H1 (cell line): ENCODE measurements around the gene COA4. TPM values are rescaled to one million over a fixed set of nuclear protein-coding genes. Genes with fewer than 3 reads are reported as not detected.
A peak's percentile ranks its signal among the peaks of the same experiment; 100 is the strongest.
"Not testable (repeated sequence)": the region's sequence is repeated elsewhere in the genome, so short reads cannot be mapped to it uniquely, and the experiment has no call there.

Source experiments
- CTCF ChIA-PET: fragments of 300-600 bp; sonication (Branson Sonifier 250); formaldehyde crosslinking; loops from one replicate; lab custom pipeline; 2021; ENCODE audit not compliant: partially characterized antibody; lab: Charles Lee
- POLR2A ChIA-PET: fragments of 300-600 bp; sonication (Branson Sonifier 250); formaldehyde crosslinking; loops from one replicate; lab custom pipeline; 2021; ENCODE audit warnings: inconsistent platforms; ENCODE audit not compliant: partially characterized antibody; lab: Charles Lee
- DNase-seq, 2 experiments: peaks; one replicate each; pipeline versions ENCODE4 v3.0.0 to v3.0.0-alpha.2; 2010 to 2022; ENCODE audit warnings: low spot score in 2 of 2, low read depth in 1 of 2, mixed read lengths in 1 of 2
- FAIRE-seq: peaks from 2 replicates; lab custom pipeline; 2011; peaks lifted over from hg19 to GRCh38; lab: Jason Lieb, UNC
- H2AFZ ChIP-seq: 2 replicates; pipeline ENCODE4 v1.8.1; 2012; ENCODE audit warnings: low read length, inconsistent platforms
- H2AK5ac ChIP-seq: 2 replicates; pipeline ENCODE4 v1.6.1; 2013; ENCODE audit warnings: low read depth, low read length
- H2BK120ac ChIP-seq: replicated peaks from 2 replicates; pipeline ENCODE3; 2013; ENCODE audit warnings: low read depth, low read length, inconsistent platforms
- H2BK12ac ChIP-seq: 2 replicates; pipeline ENCODE4 v1.6.1; 2013; ENCODE audit warnings: low read depth, low read length
- H2BK15ac ChIP-seq: 2 replicates; pipeline ENCODE4 v1.6.1; 2013; ENCODE audit warnings: low read length
- H2BK20ac ChIP-seq: 2 replicates; pipeline ENCODE4 v1.6.1; 2013; ENCODE audit warnings: low read length
- H2BK5ac ChIP-seq: 2 replicates; pipeline ENCODE4 v1.6.1; 2013; ENCODE audit warnings: low read depth, low read length
- H3K14ac ChIP-seq: 2 replicates; pipeline ENCODE4 v1.6.1; 2013; ENCODE audit warnings: inconsistent platforms; ENCODE audit not compliant: insufficient read length
- H3K18ac ChIP-seq: 2 replicates; pipeline ENCODE4 v1.6.1; 2013; ENCODE audit warnings: low read length; ENCODE audit errors: extremely low read depth
- H3K23ac ChIP-seq: 2 replicates; pipeline ENCODE4 v1.6.1; 2013; ENCODE audit warnings: inconsistent platforms; ENCODE audit not compliant: insufficient read length
- H3K23me2 ChIP-seq: 2 replicates; pipeline ENCODE4 v1.6.1; 2013; ENCODE audit warnings: low read depth, low read length
- H3K27ac ChIP-seq: 2 replicates; pipeline ENCODE4 v1.6.1; 2011; ENCODE audit warnings: low read depth, low read length, inconsistent platforms
- H3K27me3 ChIP-seq, 4 experiments: replicated peaks in 1 of 4; 1 replicate in 1 of 4; 2 replicates in 3 of 4; pipeline versions ENCODE4 v1.6.1 to v1.8.1; 2011 to 2013; ENCODE audit warnings: low read length in 3 of 4, mild to moderate bottlenecking in 3 of 4, inconsistent platforms in 2 of 4, mixed read lengths in 2 of 4, moderate library complexity in 1 of 4; ENCODE audit not compliant: control insufficient read depth in 3 of 4, insufficient read depth in 3 of 4; ENCODE audit errors: extremely low read depth in 1 of 4
- H3K36me3 ChIP-seq, 4 experiments: 2 replicates each; pipeline versions ENCODE4 v1.6.1 to v1.8.1; 2011 to 2013; ENCODE audit warnings: mild to moderate bottlenecking in 4 of 4, low read length in 3 of 4, moderate library complexity in 2 of 4, control low read depth in 1 of 4, inconsistent platforms in 1 of 4; ENCODE audit not compliant: insufficient read depth in 4 of 4, control insufficient read depth in 2 of 4
- H3K4ac ChIP-seq: replicated peaks from 2 replicates; pipeline ENCODE3; 2013; ENCODE audit warnings: low read length, low read depth, mixed read lengths, inconsistent platforms; ENCODE audit not compliant: insufficient read length
- H3K4me1 ChIP-seq, 4 experiments: replicated peaks in 1 of 4; 1 replicate in 1 of 4; 2 replicates in 3 of 4; pipeline versions ENCODE4 v1.6.1 to v1.8.1; 2011 to 2013; ENCODE audit warnings: low read length in 3 of 4, inconsistent platforms in 2 of 4, mixed read lengths in 1 of 4; ENCODE audit not compliant: insufficient read depth in 4 of 4, control insufficient read depth in 3 of 4
- H3K4me2 ChIP-seq, 2 experiments: 2 replicates each; pipeline versions ENCODE4 v1.6.1 to v1.8.1; 2011 to 2013; ENCODE audit warnings: low read depth in 2 of 2, low read length in 2 of 2, control low read depth in 1 of 2, inconsistent platforms in 1 of 2, mild to moderate bottlenecking in 1 of 2; ENCODE audit not compliant: insufficient read depth in 1 of 2
- H3K4me3 ChIP-seq, 4 experiments: fragments of 200-600, 300-600 bp in 1 of 4; sonication (generic), shearing (Covaris generic), sonication (Bioruptor Twin) in 1 of 4; 2 replicates each; pipeline versions ENCODE4 v1.5.1 to v1.8.1; 2011 to 2016; ENCODE audit warnings: low read length in 4 of 4, low read depth in 3 of 4, control low read depth in 2 of 4, inconsistent platforms in 2 of 4, mild to moderate bottlenecking in 2 of 4, mixed read lengths in 1 of 4, moderate library complexity in 1 of 4; ENCODE audit not compliant: insufficient read depth in 2 of 4; ENCODE audit errors: extremely low read depth in 1 of 4
- H3K56ac ChIP-seq: replicated peaks from 2 replicates; pipeline ENCODE3; 2013; ENCODE audit warnings: low read depth, mild to moderate bottlenecking, mixed read lengths, low read length, inconsistent platforms; ENCODE audit not compliant: insufficient read length
- H3K79me1 ChIP-seq: 2 replicates; pipeline ENCODE4 v1.6.1; 2013; ENCODE audit warnings: low read depth, low read length, control low read depth
- H3K79me2 ChIP-seq, 2 experiments: 2 replicates each; pipeline versions ENCODE4 v1.6.1 to v1.8.1; 2012 to 2013; ENCODE audit warnings: low read length in 2 of 2, mild to moderate bottlenecking in 2 of 2, inconsistent platforms in 1 of 2; ENCODE audit not compliant: insufficient read depth in 2 of 2, control insufficient read depth in 1 of 2
- H3K9ac ChIP-seq, 4 experiments: replicated peaks in 1 of 4; 1 replicate in 1 of 4; 2 replicates in 3 of 4; pipeline versions ENCODE4 v1.6.1 to v1.8.1; 2011 to 2013; ENCODE audit warnings: low read depth in 3 of 4, low read length in 3 of 4, control low read depth in 2 of 4, mild to moderate bottlenecking in 2 of 4, moderate library complexity in 2 of 4, inconsistent platforms in 1 of 4; ENCODE audit errors: extremely low read depth in 1 of 4
- H3K9me3 ChIP-seq, 2 experiments: 2 replicates each; pipeline versions ENCODE4 v1.6.1 to v1.8.1; 2012 to 2013; ENCODE audit warnings: mild to moderate bottlenecking in 2 of 2, moderate library complexity in 2 of 2, control low read depth in 1 of 2, inconsistent platforms in 1 of 2, low read depth in 1 of 2, low read length in 1 of 2, mixed read lengths in 1 of 2; ENCODE audit not compliant: insufficient read depth in 2 of 2
- H4K20me1 ChIP-seq, 2 experiments: replicated peaks in 1 of 2; 2 replicates each; pipeline versions ENCODE3 to v1.8.1; 2011 to 2013; ENCODE audit warnings: inconsistent platforms in 2 of 2, low read length in 2 of 2, mild to moderate bottlenecking in 1 of 2; ENCODE audit not compliant: insufficient read depth in 2 of 2, control insufficient read depth in 1 of 2
- H4K5ac ChIP-seq: 2 replicates; pipeline ENCODE4 v1.6.1; 2013; ENCODE audit warnings: low read length, low read depth, mixed read lengths, inconsistent platforms; ENCODE audit not compliant: insufficient read length
- H4K8ac ChIP-seq: 2 replicates; pipeline ENCODE4 v1.8.0; 2013; ENCODE audit warnings: mild to moderate bottlenecking, moderate library complexity, low read length, inconsistent platforms; ENCODE audit not compliant: insufficient read depth; ENCODE audit errors: extremely low read depth
- H4K91ac ChIP-seq: replicated peaks from 2 replicates; pipeline ENCODE3; 2013; ENCODE audit warnings: low read length, mixed read lengths, inconsistent platforms; ENCODE audit not compliant: insufficient read length
- TEAD4 ChIP-seq: IDR thresholded peaks from 2 replicates; pipeline ENCODE4 v1.6.1; 2012; ENCODE audit warnings: low read depth, low read length, inconsistent platforms, mixed read lengths
- WGBS, 2 experiments: shearing (Covaris generic) in 1 of 2; methylation state at CpG; one replicate each; pipeline versions ENCODE4 v1.1.6 to v1.1.7; 2013 to 2015; ENCODE audit warnings: low lambda C conversion rate in 2 of 2, mixed read lengths in 2 of 2, inconsistent platforms in 1 of 2, low coverage in 1 of 2, missing lambda C conversion rate in 1 of 2; ENCODE audit not compliant: insufficient replicate concordance in 2 of 2, insufficient coverage in 1 of 2, insufficient read length in 1 of 2; ENCODE audit errors: extremely low coverage in 1 of 2, missing lambda C conversion rate in 1 of 2; 5-methylcytosine and 5-hydroxymethylcytosine counted together
- polyA plus RNA-seq, 7 experiments: library from polyadenylated mRNA; depleted of rRNA in 3 of 7; stranded (reverse) in 5 of 7; unstranded in 2 of 7; fragments of >200 nt in 5 of 7; fragments of 200-250 nt in 2 of 7; gene quantifications; 1 replicate in 5 of 7; 2 replicates in 1 of 7; 4 replicates in 1 of 7; pipeline versions ENCODE4 v1.2.1 to v1.2.3, GENCODE V29; 2011 to 2013; ENCODE audit warnings: missing spikeins in 2 of 7, mixed read lengths in 2 of 7
- total RNA-seq: library from RNA; stranded (reverse); fragmentation: NEBNext Ultra II Directional; extraction: Animal tissue kit (Norgen Biotek cat#: 25700); gene quantifications from 2 replicates; pipeline ENCODE4 v1.2.1, GENCODE V29; 2021

Gene COA4
- total and polyA plus RNA-seq, 2 of the 8 experiments (the other 6 are each of a cell fraction or from before 2014, with no cell fraction given), result 177 to 380 TPM

GRCh38 chr11:73880449-73880848, 3.8 kb upstream of the COA4 start:
- H3K4me2 ChIP-seq, H3K36me3 ChIP-seq, H4K8ac ChIP-seq, H3K9me3 ChIP-seq, H3K27me3 ChIP-seq, H3K27ac ChIP-seq, H3K14ac ChIP-seq, H3K23ac ChIP-seq, H2BK15ac ChIP-seq, H3K4me3 ChIP-seq, H3K79me1 ChIP-seq, H3K18ac ChIP-seq, H4K20me1 ChIP-seq, H2AFZ ChIP-seq, H2AK5ac ChIP-seq, H3K56ac ChIP-seq, H4K5ac ChIP-seq, H4K91ac ChIP-seq, H3K4ac ChIP-seq, FAIRE-seq, H2BK12ac ChIP-seq, H2BK120ac ChIP-seq, H3K4me1 ChIP-seq, H3K9ac ChIP-seq, H2BK20ac ChIP-seq, H2BK5ac ChIP-seq: not testable (repeated sequence)
- Histone ChIP-seq H3K79me2 (peaks cover 0 to 15% of the 10 kb centered on the region in 2 experiments; a peak in 3 of 4 replicates), H3K23me2 (peaks cover 10% of the 10 kb centered on the region; the same call in 1 of the 2 replicates)
- peak; percentile 25 to 72 for DNase-seq
- ChIA-PET CTCF (interaction anchor here (0.7 to 1.9 kb wide), 2 partner anchors 12 to 61 kb away, joined by 3 to 7 read pairs; no protein-coding TSS in a partner anchor), POLR2A (interaction anchor here (0.6 to 3.6 kb wide), 7 partner anchors 11 to 359 kb away, joined by 3 to 22 read pairs (median 3); partner anchors contain the start of genes MRPL48 and RAB6A)
- WGBS, 2 experiments, result 87% methylated on average over 9 of the region's 10 CpGs; no CpG with 5 or more reads in 1 of the 2 experiments
- peak; percentile 64 for TF ChIP-seq TEAD4
